Measurements from ENCODE around the gene TPM4.
"Not testable (repeated sequence)": the region's sequence is repeated elsewhere in the genome, so short reads cannot be mapped to it uniquely, and the experiment has no call there.

TPM4 gene

DNA sequence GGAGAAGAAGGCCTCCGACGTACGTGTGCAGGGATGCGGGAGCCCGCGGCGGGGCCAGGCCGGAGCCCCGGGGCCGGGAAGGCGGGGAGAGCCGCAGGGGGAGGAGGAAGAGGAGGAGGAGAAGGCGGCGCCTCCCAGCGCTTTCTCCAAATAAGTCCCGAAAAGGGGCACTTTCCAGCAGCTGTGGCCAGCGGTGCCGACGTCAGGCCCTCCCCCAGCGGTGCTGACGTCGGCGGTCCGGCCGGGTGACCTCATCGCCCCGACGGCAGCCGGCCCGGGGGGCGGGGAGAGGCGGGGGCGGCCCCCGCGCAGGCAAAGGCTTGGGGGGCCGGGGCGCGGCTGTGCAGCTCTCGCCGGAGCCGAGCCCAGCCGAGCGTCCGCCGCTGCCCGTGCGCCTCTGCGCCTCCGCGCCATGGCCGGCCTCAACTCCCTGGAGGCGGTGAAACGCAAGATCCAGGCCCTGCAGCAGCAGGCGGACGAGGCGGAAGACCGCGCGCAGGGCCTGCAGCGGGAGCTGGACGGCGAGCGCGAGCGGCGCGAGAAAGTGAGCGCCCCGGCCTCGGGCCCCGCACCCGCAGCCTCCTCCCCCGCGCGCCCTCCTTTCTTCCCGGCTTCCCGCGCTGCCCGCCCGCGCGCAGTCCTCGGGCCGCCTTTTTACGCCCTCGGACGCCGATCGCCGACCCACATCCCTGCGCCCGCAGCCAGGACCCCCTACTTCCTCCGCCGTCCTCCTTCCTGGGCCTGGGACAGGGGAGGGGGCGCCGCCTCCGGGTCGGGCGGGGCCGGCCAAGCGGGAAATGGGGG is at the start of gene TPM4:
TPM4 (plus strand) TSS at position 342 of the 804 bp plus-strand sequence; CDS start at position 413, 71 bp downstream.
- POLR2A ChIA-PET, result interaction anchor here (0.6 to 3.9 kb wide), 13 partner anchors 11 to 248 kb away, joined by 3 to 35 read pairs (median 4); partner anchors contain the start of genes FAM32A and KLF2
- CTCF ChIA-PET, result interaction anchor here (1.1 to 4.8 kb wide), 7 partner anchors 10 to 35 kb away, joined by 3 to 28 read pairs (median 5); no protein-coding TSS in a partner anchor
- TF ChIP-seq CTCF (IDR thresholded peaks at IDR 0.05; ENCODE audit: insufficient read depth, low read length, missing control alignments), result no peak
- H3K4me3 ChIP-seq (ENCODE audit: low read depth, low read length), result peak within 1 kb of the TSS; percentile 97
- peak; percentile 79 for DNase-seq (ENCODE audit: low read depth, low spot score)

DNA sequence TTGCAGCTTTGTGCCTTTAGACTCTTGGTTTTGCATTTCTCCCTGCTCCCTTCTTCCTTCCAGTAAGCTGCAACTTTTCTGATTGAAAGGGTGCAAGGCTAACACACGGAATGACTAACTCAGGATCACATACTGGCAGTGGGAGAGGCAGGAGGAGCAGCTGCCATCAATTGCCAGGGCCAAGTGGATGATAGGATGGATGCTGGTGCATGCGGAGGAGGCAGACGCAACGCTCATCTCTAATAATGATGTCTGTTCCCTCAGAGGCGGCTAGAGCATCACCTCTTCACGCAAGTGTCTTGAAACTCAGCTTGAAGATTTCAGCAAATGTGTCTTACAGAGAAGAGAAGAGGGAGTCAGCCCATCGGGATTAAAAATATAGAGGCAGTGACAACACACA is 49.5 kb upstream of the TPM4 start:
- no peak overlapping the region for H3K4me3 ChIP-seq (ENCODE audit: low read depth, low read length)
- no peak for DNase-seq (ENCODE audit: low read depth, low spot score)
- POLR2A ChIA-PET, result no interaction called here
- CTCF ChIA-PET, result interaction anchor here (0.8 to 6.9 kb wide), 8 partner anchors 9 to 158 kb away, joined by 3 to 40 read pairs (median 4); partner anchors contain the start of gene FAM32A
- no peak for TF ChIP-seq CTCF (IDR thresholded peaks at IDR 0.05; ENCODE audit: insufficient read depth, low read length, missing control alignments)

DNA sequence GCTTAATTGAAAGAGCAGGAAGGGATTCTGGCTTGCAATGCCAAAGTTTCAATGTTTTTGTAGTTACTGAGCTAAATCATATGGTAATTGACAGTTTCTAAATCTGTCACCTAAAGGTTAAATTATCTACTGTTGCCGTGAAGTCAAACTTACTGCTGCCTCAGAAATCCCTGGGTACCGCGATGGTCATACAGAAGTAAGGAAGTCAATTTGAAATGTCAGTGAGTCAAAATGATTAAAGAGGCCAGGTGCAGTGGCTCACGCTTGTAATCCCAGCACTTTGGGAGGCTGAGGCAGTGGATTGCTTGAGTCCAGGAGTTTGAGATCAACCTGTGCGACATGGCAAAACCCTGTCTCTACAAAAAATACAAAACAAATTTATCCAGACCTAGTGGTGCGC is 48.8 kb upstream of the TPM4 start:
- H3K4me3 ChIP-seq (ENCODE audit: low read depth, low read length), result no peak overlapping the region
- CTCF ChIA-PET, result interaction anchor here (4.7 to 6.9 kb wide), 3 partner anchors 14 to 157 kb away, joined by 28 to 40 read pairs (median 39); partner anchors contain the start of gene FAM32A
- POLR2A ChIA-PET, result no interaction called here
- no peak for TF ChIP-seq CTCF (IDR thresholded peaks at IDR 0.05; ENCODE audit: insufficient read depth, low read length, missing control alignments)
- no peak for DNase-seq (ENCODE audit: low read depth, low spot score)

DNA sequence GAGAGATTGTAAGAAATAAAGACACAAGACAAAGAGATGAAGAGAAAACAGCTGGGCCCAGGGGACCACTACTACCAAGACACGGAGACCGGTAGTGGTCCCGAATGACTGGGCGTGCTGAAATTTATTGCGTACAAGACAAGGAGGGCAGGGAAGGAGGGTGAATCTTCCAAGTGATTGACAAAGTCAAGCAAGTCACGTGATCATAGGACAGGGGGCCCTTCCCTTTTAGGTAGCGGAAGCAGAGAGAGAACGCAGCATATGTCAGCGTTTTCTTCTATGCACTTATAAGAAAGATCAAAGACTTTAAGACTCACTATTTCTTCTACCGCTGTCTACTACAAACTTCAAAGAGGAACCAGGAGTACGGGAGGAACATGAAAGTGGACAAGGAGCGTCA is 46.1 kb upstream of the TPM4 start:
- POLR2A ChIA-PET; H3K4me3 ChIP-seq (ENCODE audit: low read depth, low read length); DNase-seq (ENCODE audit: low read depth, low spot score): not testable (repeated sequence)
- CTCF ChIA-PET, result interaction anchor here (6.9 kb wide), 1 partner anchor 11 kb away, joined by 39 read pairs; no protein-coding TSS in a partner anchor

- ChIA-PET POLR2A (no interaction called here), CTCF (interaction anchor here (1.1 kb wide), 2 partner anchors 10 to 151 kb away, joined by 4 to 7 read pairs; no protein-coding TSS in a partner anchor)
- H3K4me3 ChIP-seq (ENCODE audit: low read depth, low read length), result no peak overlapping the region
- DNase-seq (ENCODE audit: low read depth, low spot score), result no peak
- no peak for TF ChIP-seq CTCF (IDR thresholded peaks at IDR 0.05; ENCODE audit: insufficient read depth, low read length, missing control alignments)
These were observed 45.1 kb upstream of the TPM4 start for GRCh38 chr19:16030964-16031871.

DNA sequence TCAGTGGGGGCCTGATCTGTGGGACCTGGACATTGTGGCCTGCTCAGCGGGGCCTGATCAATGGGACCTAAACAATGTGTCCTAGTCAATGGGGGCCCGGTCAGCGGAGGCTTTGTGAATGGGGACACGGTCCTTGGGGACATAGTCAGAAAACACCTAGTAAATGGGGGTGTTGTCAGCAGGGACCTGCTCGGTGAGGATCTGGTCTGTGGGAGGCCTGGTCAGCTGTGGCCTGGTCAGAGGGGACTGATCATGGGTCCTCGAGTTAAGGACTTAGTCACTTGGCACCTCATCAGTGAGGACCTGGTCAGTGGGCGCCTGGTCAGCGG is 44.5 kb upstream of the TPM4 start:
- TF ChIP-seq CTCF (IDR thresholded peaks at IDR 0.05; ENCODE audit: insufficient read depth, low read length, missing control alignments), result no peak
- no peak for DNase-seq (ENCODE audit: low read depth, low spot score)
- H3K4me3 ChIP-seq (ENCODE audit: low read depth, low read length), result no peak overlapping the region
- POLR2A ChIA-PET, result interaction anchor here (0.6 kb wide), 1 partner anchor 78 kb away, joined by 3 read pairs; no protein-coding TSS in a partner anchor
- CTCF ChIA-PET, result interaction anchor here (1.5 kb wide), 1 partner anchor 9 kb away, joined by 10 read pairs; no protein-coding TSS in a partner anchor
